Suprapubic skin (tissue), 4 donors: ENCODE results near the gene LRRC8D.

Experiments
- POLR2A ChIP-seq, 2 donors: fragments of 450-650 bp; IDR thresholded peaks; one replicate each; pipeline ENCODE4 v1.6.1; 2017; ENCODE audit warnings: antibody characterized with exemption in 2 of 2, mild to moderate bottlenecking in 2 of 2, moderate library complexity in 2 of 2
- POLR2AphosphoS5 ChIP-seq, 3 donors: sonication (generic); formaldehyde crosslinking; IDR thresholded peaks; one replicate each; pipeline ENCODE4 v1.6.1; 2017; ENCODE audit warnings: antibody characterized with exemption in 3 of 3
- TF ChIP-seq, protein P1 (sequence below), 2 donors: fragments of 200-600 bp in 1 of 2; fragments of 450-650 bp in 1 of 2; sonication (generic) in 1 of 2; IDR thresholded peaks; one replicate each; pipeline ENCODE4 v1.5.1; 2016 to 2019; ENCODE audit warnings: antibody characterized with exemption in 2 of 2, mild to moderate bottlenecking in 1 of 2, moderate library complexity in 1 of 2

DNA sequence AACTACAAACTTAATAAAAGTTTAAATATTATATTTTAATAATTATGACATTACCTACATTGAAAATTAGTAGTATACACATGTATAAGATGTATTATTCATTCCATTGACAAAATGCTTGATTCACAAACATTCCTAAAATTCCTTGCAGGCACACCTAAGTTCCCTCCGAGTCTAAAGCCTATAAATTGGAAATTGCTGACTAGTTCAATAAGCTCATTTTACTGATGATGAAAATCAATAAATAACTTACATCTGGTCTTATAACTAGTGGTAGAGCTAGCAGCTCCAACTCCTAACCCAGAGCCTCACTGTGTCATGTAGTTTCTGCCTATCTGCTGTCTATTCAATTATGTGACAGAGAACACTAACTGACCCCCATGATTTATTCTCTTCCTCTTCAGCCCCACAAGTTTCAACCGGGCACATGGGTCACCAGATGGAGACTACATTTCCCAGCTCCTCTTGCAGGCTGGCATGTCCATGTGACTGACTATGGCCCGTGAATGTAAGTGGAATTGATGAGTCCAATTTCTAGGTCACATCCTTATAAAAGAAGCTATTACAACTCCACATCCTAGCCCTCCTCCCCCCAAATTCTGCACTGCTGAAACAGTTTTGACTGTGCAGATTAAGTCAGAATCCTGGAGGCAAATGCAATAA is 29.6 kb upstream of the LRRC8D start:
- TF ChIP-seq POLR2AphosphoS5 (IDR thresholded peaks at IDR 0.05) (no peak), POLR2A (IDR thresholded peaks at IDR 0.05) (no peak)
- TF ChIP-seq, protein P1, sequence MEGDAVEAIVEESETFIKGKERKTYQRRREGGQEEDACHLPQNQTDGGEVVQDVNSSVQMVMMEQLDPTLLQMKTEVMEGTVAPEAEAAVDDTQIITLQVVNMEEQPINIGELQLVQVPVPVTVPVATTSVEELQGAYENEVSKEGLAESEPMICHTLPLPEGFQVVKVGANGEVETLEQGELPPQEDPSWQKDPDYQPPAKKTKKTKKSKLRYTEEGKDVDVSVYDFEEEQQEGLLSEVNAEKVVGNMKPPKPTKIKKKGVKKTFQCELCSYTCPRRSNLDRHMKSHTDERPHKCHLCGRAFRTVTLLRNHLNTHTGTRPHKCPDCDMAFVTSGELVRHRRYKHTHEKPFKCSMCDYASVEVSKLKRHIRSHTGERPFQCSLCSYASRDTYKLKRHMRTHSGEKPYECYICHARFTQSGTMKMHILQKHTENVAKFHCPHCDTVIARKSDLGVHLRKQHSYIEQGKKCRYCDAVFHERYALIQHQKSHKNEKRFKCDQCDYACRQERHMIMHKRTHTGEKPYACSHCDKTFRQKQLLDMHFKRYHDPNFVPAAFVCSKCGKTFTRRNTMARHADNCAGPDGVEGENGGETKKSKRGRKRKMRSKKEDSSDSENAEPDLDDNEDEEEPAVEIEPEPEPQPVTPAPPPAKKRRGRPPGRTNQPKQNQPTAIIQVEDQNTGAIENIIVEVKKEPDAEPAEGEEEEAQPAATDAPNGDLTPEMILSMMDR (IDR thresholded peaks at IDR 0.05): no peak
